Osteocyte (in vitro differentiated cells): Measurements from ENCODE around the gene IFT27. TPM values are rescaled to one million over a fixed set of nuclear protein-coding genes. Genes with fewer than 3 reads are reported as not detected.

ENCODE experiments used
- DNase-seq: peaks from one replicate; pipeline ENCODE4 v3.0.0; 2021; ENCODE audit warnings: mixed read lengths; ENCODE audit not compliant: unreplicated experiment; ENCODE audit errors: extremely low spot score
- H3K27ac Mint-ChIP-seq: one replicate; pipeline ENCODE4 v1.8.0; 2021; ENCODE audit warnings: mild to moderate bottlenecking, mixed read lengths; ENCODE audit not compliant: unreplicated experiment
- H3K27me3 Mint-ChIP-seq: one replicate; pipeline ENCODE4 v1.8.0; 2021; ENCODE audit warnings: mixed read lengths; ENCODE audit not compliant: unreplicated experiment
- H3K36me3 Mint-ChIP-seq: one replicate; pipeline ENCODE4 v1.8.0; 2021; ENCODE audit warnings: mixed read lengths; ENCODE audit not compliant: unreplicated experiment
- H3K4me1 Mint-ChIP-seq: one replicate; pipeline ENCODE4 v1.8.0; 2021; ENCODE audit warnings: mixed read lengths; ENCODE audit not compliant: unreplicated experiment
- H3K4me3 Mint-ChIP-seq: one replicate; pipeline ENCODE4 v1.8.0; 2021; ENCODE audit warnings: mild to moderate bottlenecking, moderate library complexity, mixed read lengths; ENCODE audit not compliant: unreplicated experiment
- H3K9me3 Mint-ChIP-seq: one replicate; pipeline ENCODE4 v1.8.0; 2021; ENCODE audit warnings: mixed read lengths; ENCODE audit not compliant: unreplicated experiment
- CTCF ChIP-seq: fragments of 200-600 bp; sonication (generic); IDR thresholded peaks from 2 replicates; pipeline ENCODE4 v1.5.0; 2021; ENCODE audit warnings: antibody characterized with exemption, mild to moderate bottlenecking, moderate library complexity
- total RNA-seq: library from RNA; stranded (reverse); gene quantifications from 2 replicates; pipeline ENCODE4 v1.2.1, GENCODE V29; 2021

IFT27 gene
- total RNA-seq, 1 donor from 2014 or later, result 36.9 TPM

- no peaks in the 10 kb centered on the region for H3K9me3 Mint-ChIP-seq
- H3K27ac Mint-ChIP-seq, result no peak overlapping the region
- H3K4me3 Mint-ChIP-seq, result peak overlapping the region; percentile 53
- TF ChIP-seq CTCF, result no peak
- H3K4me1 Mint-ChIP-seq, result peaks cover 19% of the 10 kb centered on the region
- peaks cover 82% of the 10 kb centered on the region for H3K27me3 Mint-ChIP-seq
- no peaks in the 10 kb centered on the region for H3K36me3 Mint-ChIP-seq
- DNase-seq, result no peak
Measured at GRCh38 chr22:36815558-36816338, 39.8 kb upstream of the IFT27 start.

- TF ChIP-seq CTCF, result no peak
- Mint-ChIP-seq H3K27me3 (peaks cover 77% of the 10 kb centered on the region), H3K27ac (no peak overlapping the region), H3K4me1 (peaks cover 19% of the 10 kb centered on the region), H3K36me3 (no peaks in the 10 kb centered on the region), H3K4me3 (no peak overlapping the region), H3K9me3 (no peaks in the 10 kb centered on the region)
- DNase-seq, result no peak
Measured at GRCh38 chr22:36814801-36815200, 38.9 kb upstream of the IFT27 start.

GRCh38 chr22:36811094-36811800 lies 35.3 kb upstream of the IFT27 start:
- TF ChIP-seq CTCF, result no peak
- Mint-ChIP-seq H3K27me3 (peaks cover 66% of the 10 kb centered on the region), H3K27ac (no peak overlapping the region), H3K4me1 (no peaks in the 10 kb centered on the region), H3K36me3 (no peaks in the 10 kb centered on the region), H3K9me3 (no peaks in the 10 kb centered on the region), H3K4me3 (no peak overlapping the region)
- no peak for DNase-seq

- Mint-ChIP-seq H3K4me3 (no peak overlapping the region), H3K4me1 (no peaks in the 10 kb centered on the region), H3K9me3 (no peaks in the 10 kb centered on the region), H3K27ac (no peak overlapping the region), H3K36me3 (no peaks in the 10 kb centered on the region), H3K27me3 (peaks cover 55% of the 10 kb centered on the region)
- no peak for TF ChIP-seq CTCF
- DNase-seq, result no peak
Measured at GRCh38 chr22:36809351-36809750, 33.4 kb upstream of the IFT27 start.

GRCh38 chr22:36808721-36809344 lies 32.9 kb upstream of the IFT27 start:
- Mint-ChIP-seq H3K4me3 (no peak overlapping the region), H3K27me3 (peaks cover 54% of the 10 kb centered on the region), H3K27ac (no peak overlapping the region), H3K9me3 (no peaks in the 10 kb centered on the region), H3K36me3 (no peaks in the 10 kb centered on the region), H3K4me1 (no peaks in the 10 kb centered on the region)
- TF ChIP-seq CTCF, result no peak
- no peak for DNase-seq
